Activated naive CD4-positive, alpha-beta T cell treated with anti-CD3 and anti-CD28 coated beads for 36 hours (primary cell): ENCODE results near the gene PREB. TPM values are rescaled to one million over a fixed set of nuclear protein-coding genes. Genes with fewer than 3 reads are reported as not detected.

ENCODE experiments used
- CTCF ChIA-PET: fragments of 350-600 bp; sonication (Branson Sonifier 250); formaldehyde crosslinking; loops from one replicate; lab custom pipeline; 2021; ENCODE audit warnings: antibody characterized with exemption; lab: Charles Lee
- DNase-seq: peaks from one replicate; pipeline ENCODE4 v3.0.0-alpha.2; 2020
- H3K27ac Mint-ChIP-seq: one replicate; pipeline ENCODE4 v1.8.0; 2021; ENCODE audit warnings: mild to moderate bottlenecking, mixed read lengths
- H3K27me3 Mint-ChIP-seq: one replicate; pipeline ENCODE4 v1.8.0; 2021; ENCODE audit warnings: low read depth, mixed read lengths
- H3K36me3 Mint-ChIP-seq: one replicate; pipeline ENCODE4 v1.8.0; 2021; ENCODE audit warnings: low read depth, mixed read lengths
- H3K4me1 Mint-ChIP-seq: one replicate; pipeline ENCODE4 v1.8.0; 2021; ENCODE audit warnings: low read depth, mixed read lengths
- H3K4me3 Mint-ChIP-seq: one replicate; pipeline ENCODE4 v1.8.0; 2021; ENCODE audit warnings: mild to moderate bottlenecking, moderate library complexity, mixed read lengths
- H3K9me3 Mint-ChIP-seq: one replicate; pipeline ENCODE4 v1.8.0; 2021; ENCODE audit warnings: mixed read lengths
- intact Hi-C: fragments of 100-400 bp; cut with micrococcal nuclease; formaldehyde crosslinking; loops from one replicate; pipeline ENCODE4 v1.15.1; 2023
- total RNA-seq, 2 experiments: library from RNA; stranded (reverse); gene quantifications; one replicate each; pipeline ENCODE4 v1.2.3, GENCODE V29; 2021

The PREB gene
- total RNA-seq, 2 experiments from 2014 or later = 45.2 to 49.5 TPM

GRCh38 chr2:27150639-27151230, 16.3 kb upstream of the PREB start:
- peaks cover 3% of the 10 kb centered on the region for H3K27me3 Mint-ChIP-seq
- no peaks in the 10 kb centered on the region for H3K9me3 Mint-ChIP-seq
- no peak overlapping the region for H3K4me3 Mint-ChIP-seq
- no peak overlapping the region for H3K27ac Mint-ChIP-seq
- H3K36me3 Mint-ChIP-seq = no peaks in the 10 kb centered on the region
- no peaks in the 10 kb centered on the region for H3K4me1 Mint-ChIP-seq
- intact Hi-C loops = no loop called here
- DNase-seq = no peak
- CTCF ChIA-PET = interaction anchor here (1.5 kb wide), 2 partner anchors 42 to 129 kb away, joined by 3 read pairs; no protein-coding TSS in a partner anchor

GRCh38 chr2:27149570-27150405, 15.4 kb upstream of the PREB start:
- intact Hi-C loops = no loop called here
- Mint-ChIP-seq H3K36me3 (no peaks in the 10 kb centered on the region), H3K9me3 (no peaks in the 10 kb centered on the region), H3K4me1 (no peaks in the 10 kb centered on the region), H3K27me3 (peaks cover 3% of the 10 kb centered on the region), H3K4me3 (no peak overlapping the region), H3K27ac (no peak overlapping the region)
- CTCF ChIA-PET = interaction anchor here (1.5 kb wide), 1 partner anchor 130 kb away, joined by 3 read pairs; no protein-coding TSS in a partner anchor
- DNase-seq = no peak

- CTCF ChIA-PET = interaction anchor here (1.2 to 1.5 kb wide), 2 partner anchors 21 to 130 kb away, joined by 3 to 4 read pairs; no protein-coding TSS in a partner anchor
- H3K4me1 Mint-ChIP-seq = no peaks in the 10 kb centered on the region
- no peak for DNase-seq
- peaks cover 3% of the 10 kb centered on the region for H3K27me3 Mint-ChIP-seq
- intact Hi-C loops = no loop called here
- H3K9me3 Mint-ChIP-seq = no peaks in the 10 kb centered on the region
- H3K36me3 Mint-ChIP-seq = no peaks in the 10 kb centered on the region
- no peak within 1 kb of the TSS for H3K4me3 Mint-ChIP-seq
- no peak within 1 kb of the TSS for H3K27ac Mint-ChIP-seq
These were observed 14.5 kb upstream of the PREB start, which contains the start of gene TCF23 for GRCh38 chr2:27148801-27149439. TCF23 (plus strand) TSS chr2:27149004; CDS start chr2:27149134, 130 bp downstream.

GRCh38 chr2:27147935-27148334, 13.5 kb upstream of the PREB start:
- no peak overlapping the region for H3K27ac Mint-ChIP-seq
- CTCF ChIA-PET = interaction anchor here (0.7 to 1.2 kb wide), 2 partner anchors 22 to 430 kb away, joined by 3 to 4 read pairs; no protein-coding TSS in a partner anchor

GRCh38 chr2:27145682-27146081, 11.2 kb upstream of the PREB start:
- CTCF ChIA-PET = interaction anchor here (1.1 kb wide), 1 partner anchor 203 kb away, joined by 3 read pairs; no protein-coding TSS in a partner anchor
- DNase-seq = no peak
- intact Hi-C loops = no loop called here
- Mint-ChIP-seq H3K27me3 (peaks cover 3% of the 10 kb centered on the region), H3K36me3 (no peaks in the 10 kb centered on the region), H3K4me1 (no peaks in the 10 kb centered on the region), H3K4me3 (no peak overlapping the region), H3K9me3 (peaks cover 6% of the 10 kb centered on the region), H3K27ac (no peak overlapping the region)

More at GRCh38 chr2:27147935-27148334, 13.5 kb upstream of the PREB start:
- Mint-ChIP-seq H3K4me3 (no peak overlapping the region), H3K36me3 (no peaks in the 10 kb centered on the region), H3K9me3 (peaks cover 6% of the 10 kb centered on the region), H3K4me1 (no peaks in the 10 kb centered on the region), H3K27me3 (peaks cover 3% of the 10 kb centered on the region)
- intact Hi-C loops = no loop called here
- DNase-seq = no peak

GRCh38 chr2:27143285-27143684, 8.8 kb upstream of the PREB start:
- no peak for DNase-seq
- H3K27me3 Mint-ChIP-seq = peaks cover 3% of the 10 kb centered on the region
- no peak overlapping the region for H3K27ac Mint-ChIP-seq
- CTCF ChIA-PET = no interaction called here
- no peak overlapping the region for H3K4me3 Mint-ChIP-seq
- no peaks in the 10 kb centered on the region for H3K4me1 Mint-ChIP-seq
- intact Hi-C loops = no loop called here
- no peaks in the 10 kb centered on the region for H3K36me3 Mint-ChIP-seq
- H3K9me3 Mint-ChIP-seq = peaks cover 6% of the 10 kb centered on the region

- peaks cover 2% of the 10 kb centered on the region for H3K36me3 Mint-ChIP-seq
- no peak within 1 kb of the TSS for H3K27ac Mint-ChIP-seq
- CTCF ChIA-PET = no interaction called here
- no peaks in the 10 kb centered on the region for H3K27me3 Mint-ChIP-seq
- no peak within 1 kb of the TSS for H3K4me3 Mint-ChIP-seq
- peaks cover 5% of the 10 kb centered on the region for H3K4me1 Mint-ChIP-seq
- intact Hi-C loops = no loop called here
- peaks cover 6% of the 10 kb centered on the region for H3K9me3 Mint-ChIP-seq
- no peak for DNase-seq
These were observed 4.9 kb upstream of the PREB start, which contains the start of gene PRR30 for GRCh38 chr2:27139310-27139709. PRR30 (minus strand) TSS chr2:27139410; CDS start chr2:27138329, 1,081 bp downstream.

- no peak overlapping the region for H3K27ac Mint-ChIP-seq
- no peaks in the 10 kb centered on the region for H3K27me3 Mint-ChIP-seq
- H3K9me3 Mint-ChIP-seq = peaks cover under 1% of the 10 kb centered on the region
- H3K4me3 Mint-ChIP-seq = no peak overlapping the region
- no peak for DNase-seq
- H3K36me3 Mint-ChIP-seq = peaks cover 7% of the 10 kb centered on the region
- intact Hi-C loops = no loop called here
- H3K4me1 Mint-ChIP-seq = peaks cover 12% of the 10 kb centered on the region
- CTCF ChIA-PET = no interaction called here
These were observed 3.7 kb upstream of the PREB start for GRCh38 chr2:27138111-27138510.

GRCh38 chr2:27137322-27137935, 3.0 kb upstream of the PREB start:
- intact Hi-C loops = no loop called here
- H3K4me1 Mint-ChIP-seq = peaks cover 19% of the 10 kb centered on the region

GRCh38 chr2:27136751-27137150, 2.3 kb upstream of the PREB start:
- CTCF ChIA-PET = interaction anchor here (0.6 kb wide), 1 partner anchor 33 kb away, joined by 3 read pairs; no protein-coding TSS in a partner anchor
- no peaks in the 10 kb centered on the region for H3K27me3 Mint-ChIP-seq
- H3K4me1 Mint-ChIP-seq = peaks cover 20% of the 10 kb centered on the region
- no peaks in the 10 kb centered on the region for H3K9me3 Mint-ChIP-seq
- H3K4me3 Mint-ChIP-seq = no peak overlapping the region
- H3K36me3 Mint-ChIP-seq = peaks cover 8% of the 10 kb centered on the region
- no peak overlapping the region for H3K27ac Mint-ChIP-seq
- intact Hi-C loops = no loop called here
- no peak for DNase-seq

More at GRCh38 chr2:27137322-27137935, 3.0 kb upstream of the PREB start:
- Mint-ChIP-seq H3K27me3 (no peaks in the 10 kb centered on the region), H3K27ac (no peak overlapping the region), H3K4me3 (no peak overlapping the region), H3K9me3 (no peaks in the 10 kb centered on the region), H3K36me3 (peaks cover 7% of the 10 kb centered on the region)
- no peak for DNase-seq
- CTCF ChIA-PET = no interaction called here

GRCh38 chr2:27135478-27135955, 1.1 kb upstream of the PREB start:
- H3K4me1 Mint-ChIP-seq = peaks cover 20% of the 10 kb centered on the region
- no peaks in the 10 kb centered on the region for H3K27me3 Mint-ChIP-seq
- peak overlapping the region; percentile 95 for H3K4me3 Mint-ChIP-seq
- peaks cover 12% of the 10 kb centered on the region for H3K36me3 Mint-ChIP-seq
- intact Hi-C loops = no loop called here
- H3K9me3 Mint-ChIP-seq = no peaks in the 10 kb centered on the region
- peak overlapping the region; percentile 93 for H3K27ac Mint-ChIP-seq
- CTCF ChIA-PET = interaction anchor here (0.6 to 3.0 kb wide), 4 partner anchors 11 to 893 kb away, joined by 3 to 17 read pairs (median 6); partner anchors contain the start of gene ABHD1
- no peak for DNase-seq
